Measurements from ENCODE around the gene ZNF595. TPM values are rescaled to one million over a fixed set of nuclear protein-coding genes. Genes with fewer than 3 reads are reported as not detected.
A peak's percentile ranks its signal among the peaks of the same experiment; 100 is the strongest.
"Not testable (repeated sequence)": the region's sequence is repeated elsewhere in the genome, so short reads cannot be mapped to it uniquely, and the experiment has no call there.

ZNF595 gene
- total RNA-seq, 1 donor from 2014 or later = 3.9 TPM

GRCh38 chr4:114149-114548 is 61.0 kb downstream of the ZNF595 start:
- intact Hi-C loops (cut with micrococcal nuclease) = no loop called here
- no peaks in the 10 kb centered on the region for H3K4me1 Mint-ChIP-seq
- H3K27me3 Mint-ChIP-seq = peaks cover 3% of the 10 kb centered on the region
- DNase-seq = no peak
- no peak overlapping the region for H3K27ac Mint-ChIP-seq
- peaks cover 6% of the 10 kb centered on the region for H3K36me3 Mint-ChIP-seq (ENCODE audit: low read depth)
- no peak overlapping the region for H3K4me3 Mint-ChIP-seq
- peaks cover 37% of the 10 kb centered on the region for H3K9me3 Mint-ChIP-seq

GRCh38 chr4:116499-116898 is 63.4 kb downstream of the ZNF595 start:
- Mint-ChIP-seq H3K9me3 (peaks cover 36% of the 10 kb centered on the region), H3K4me1 (peaks cover 9% of the 10 kb centered on the region), H3K36me3 (ENCODE audit: low read depth) (peaks cover 11% of the 10 kb centered on the region), H3K4me3 (no peak overlapping the region), H3K27me3 (no peaks in the 10 kb centered on the region), H3K27ac (no peak overlapping the region)
- intact Hi-C loops (cut with micrococcal nuclease) = no loop called here
- no peak for DNase-seq

- Mint-ChIP-seq H3K27me3 (no peaks in the 10 kb centered on the region), H3K27ac (no peak overlapping the region), H3K36me3 (ENCODE audit: low read depth) (peaks cover 27% of the 10 kb centered on the region), H3K9me3 (peaks cover 32% of the 10 kb centered on the region), H3K4me1 (peaks cover 21% of the 10 kb centered on the region), H3K4me3 (no peak overlapping the region)
- intact Hi-C loops (cut with micrococcal nuclease) = loop anchor here (5.0 kb wide), 3 partner anchors 122 to 352 kb away; partner anchors contain the start of gene ZNF141
- DNase-seq = peak; percentile 47
Observed at GRCh38 chr4:120616-121015, 67.5 kb downstream of the ZNF595 start.

- H3K4me1 Mint-ChIP-seq = peaks cover 25% of the 10 kb centered on the region
- peaks cover 35% of the 10 kb centered on the region for H3K36me3 Mint-ChIP-seq (ENCODE audit: low read depth)
- peak; percentile 77 for DNase-seq
- H3K4me3 Mint-ChIP-seq = peak overlapping the region; percentile 56
- intact Hi-C loops (cut with micrococcal nuclease) = loop anchor here (5.0 kb wide), 3 partner anchors 121 to 351 kb away; partner anchors contain the start of gene ZNF141
- peaks cover 35% of the 10 kb centered on the region for H3K9me3 Mint-ChIP-seq
- no peaks in the 10 kb centered on the region for H3K27me3 Mint-ChIP-seq
- H3K27ac Mint-ChIP-seq = peak overlapping the region; percentile 56
Observed at GRCh38 chr4:121408-122084, 68.4 kb downstream of the ZNF595 start.

GRCh38 chr4:123922-124274 is 70.8 kb downstream of the ZNF595 start:
- peaks cover 38% of the 10 kb centered on the region for H3K36me3 Mint-ChIP-seq (ENCODE audit: low read depth)
- intact Hi-C loops (cut with micrococcal nuclease) = loop anchor here (5.0 kb wide), 3 partner anchors 118 to 348 kb away; partner anchors contain the start of gene ZNF141
- peaks cover 31% of the 10 kb centered on the region for H3K9me3 Mint-ChIP-seq
- DNase-seq, H3K27me3 Mint-ChIP-seq: not testable (repeated sequence)
- H3K4me1 Mint-ChIP-seq = peaks cover 25% of the 10 kb centered on the region
- H3K27ac Mint-ChIP-seq = peak overlapping the region; percentile 99
- H3K4me3 Mint-ChIP-seq = peak overlapping the region; percentile 100

- Mint-ChIP-seq H3K27ac (peak within 1 kb of the TSS; percentile 99), H3K9me3 (peaks cover 25% of the 10 kb centered on the region), H3K36me3 (ENCODE audit: low read depth) (peaks cover 36% of the 10 kb centered on the region), H3K4me1 (peaks cover 25% of the 10 kb centered on the region), H3K27me3 (no peaks in the 10 kb centered on the region), H3K4me3 (peak within 1 kb of the TSS; percentile 100)
- peak; percentile 97 for DNase-seq
- intact Hi-C loops (cut with micrococcal nuclease) = loop anchor here (5.0 kb wide), 3 partner anchors 118 to 348 kb away; partner anchors contain the start of gene ZNF141
Observed at GRCh38 chr4:124275-125081, 71.4 kb downstream of the ZNF595 start, which contains the start of gene ZNF718. TSS of gene ZNF718 (plus strand) at chr4:124501. CDS start at chr4:124671, 170 bp downstream.

- peaks cover 25% of the 10 kb centered on the region for H3K4me1 Mint-ChIP-seq
- peaks cover 22% of the 10 kb centered on the region for H3K9me3 Mint-ChIP-seq
- H3K27me3 Mint-ChIP-seq = no peaks in the 10 kb centered on the region
- peak; percentile 76 for DNase-seq
- peak overlapping the region; percentile 99 for H3K27ac Mint-ChIP-seq
- peaks cover 36% of the 10 kb centered on the region for H3K36me3 Mint-ChIP-seq (ENCODE audit: low read depth)
- H3K4me3 Mint-ChIP-seq = peak overlapping the region; percentile 100
- intact Hi-C loops (cut with micrococcal nuclease) = no loop called here
Observed at GRCh38 chr4:125091-125771, 72.1 kb downstream of the ZNF595 start.

GRCh38 chr4:125833-126232 is 72.7 kb downstream of the ZNF595 start:
- DNase-seq = peak; percentile 60
- no peaks in the 10 kb centered on the region for H3K27me3 Mint-ChIP-seq
- peak overlapping the region; percentile 100 for H3K4me3 Mint-ChIP-seq
- intact Hi-C loops (cut with micrococcal nuclease) = no loop called here
- peak overlapping the region; percentile 99 for H3K27ac Mint-ChIP-seq
- H3K4me1 Mint-ChIP-seq = peaks cover 23% of the 10 kb centered on the region
- H3K9me3 Mint-ChIP-seq = peaks cover 19% of the 10 kb centered on the region
- H3K36me3 Mint-ChIP-seq (ENCODE audit: low read depth) = peaks cover 35% of the 10 kb centered on the region

GRCh38 chr4:132483-132882 is 79.4 kb downstream of the ZNF595 start:
- intact Hi-C loops (cut with micrococcal nuclease) = no loop called here
- peaks cover 41% of the 10 kb centered on the region for H3K36me3 Mint-ChIP-seq (ENCODE audit: low read depth)

More at GRCh38 chr4:132483-132882, 79.4 kb downstream of the ZNF595 start:
- no peak overlapping the region for H3K4me3 Mint-ChIP-seq
- H3K9me3 Mint-ChIP-seq = peaks cover 10% of the 10 kb centered on the region
- no peak for DNase-seq
- peaks cover 7% of the 10 kb centered on the region for H3K4me1 Mint-ChIP-seq
- H3K27me3 Mint-ChIP-seq = no peaks in the 10 kb centered on the region
- H3K27ac Mint-ChIP-seq = no peak overlapping the region

Other genes with a start within 250 kb of the ZNF595 start
- 7.6 and 7.7 TPM in 2 replicates for gene ZNF718, start 71.2 kb downstream of the ZNF595 start, total RNA-seq